H1 (cell line): ENCODE measurements around the gene OR2H2. TPM values are rescaled to one million over a fixed set of nuclear protein-coding genes. Genes with fewer than 3 reads are reported as not detected.

Source experiments
- CTCF ChIA-PET: fragments of 300-600 bp; sonication (Branson Sonifier 250); formaldehyde crosslinking; loops from one replicate; lab custom pipeline; 2021; ENCODE audit not compliant: partially characterized antibody; lab: Charles Lee
- POLR2A ChIA-PET: fragments of 300-600 bp; sonication (Branson Sonifier 250); formaldehyde crosslinking; loops from one replicate; lab custom pipeline; 2021; ENCODE audit warnings: inconsistent platforms; ENCODE audit not compliant: partially characterized antibody; lab: Charles Lee
- DNase-seq, 2 experiments: peaks; one replicate each; pipeline versions ENCODE4 v3.0.0 to v3.0.0-alpha.2; 2010 to 2022; ENCODE audit warnings: low spot score in 2 of 2, low read depth in 1 of 2, mixed read lengths in 1 of 2
- FAIRE-seq: peaks from 2 replicates; lab custom pipeline; 2011; peaks lifted over from hg19 to GRCh38; lab: Jason Lieb, UNC
- H2AFZ ChIP-seq: 2 replicates; pipeline ENCODE4 v1.8.1; 2012; ENCODE audit warnings: low read length, inconsistent platforms
- H2AK5ac ChIP-seq: 2 replicates; pipeline ENCODE4 v1.6.1; 2013; ENCODE audit warnings: low read depth, low read length
- H2BK120ac ChIP-seq: replicated peaks from 2 replicates; pipeline ENCODE3; 2013; ENCODE audit warnings: low read depth, low read length, inconsistent platforms
- H2BK12ac ChIP-seq: 2 replicates; pipeline ENCODE4 v1.6.1; 2013; ENCODE audit warnings: low read depth, low read length
- H2BK15ac ChIP-seq: 2 replicates; pipeline ENCODE4 v1.6.1; 2013; ENCODE audit warnings: low read length
- H2BK20ac ChIP-seq: 2 replicates; pipeline ENCODE4 v1.6.1; 2013; ENCODE audit warnings: low read length
- H2BK5ac ChIP-seq: 2 replicates; pipeline ENCODE4 v1.6.1; 2013; ENCODE audit warnings: low read depth, low read length
- H3K14ac ChIP-seq: 2 replicates; pipeline ENCODE4 v1.6.1; 2013; ENCODE audit warnings: inconsistent platforms; ENCODE audit not compliant: insufficient read length
- H3K18ac ChIP-seq: 2 replicates; pipeline ENCODE4 v1.6.1; 2013; ENCODE audit warnings: low read length; ENCODE audit errors: extremely low read depth
- H3K23ac ChIP-seq: 2 replicates; pipeline ENCODE4 v1.6.1; 2013; ENCODE audit warnings: inconsistent platforms; ENCODE audit not compliant: insufficient read length
- H3K23me2 ChIP-seq: 2 replicates; pipeline ENCODE4 v1.6.1; 2013; ENCODE audit warnings: low read depth, low read length
- H3K27ac ChIP-seq: 2 replicates; pipeline ENCODE4 v1.6.1; 2011; ENCODE audit warnings: low read depth, low read length, inconsistent platforms
- H3K27me3 ChIP-seq, 4 experiments: replicated peaks in 1 of 4; 1 replicate in 1 of 4; 2 replicates in 3 of 4; pipeline versions ENCODE4 v1.6.1 to v1.8.1; 2011 to 2013; ENCODE audit warnings: low read length in 3 of 4, mild to moderate bottlenecking in 3 of 4, inconsistent platforms in 2 of 4, mixed read lengths in 2 of 4, moderate library complexity in 1 of 4; ENCODE audit not compliant: control insufficient read depth in 3 of 4, insufficient read depth in 3 of 4; ENCODE audit errors: extremely low read depth in 1 of 4
- H3K36me3 ChIP-seq, 4 experiments: 2 replicates each; pipeline versions ENCODE4 v1.6.1 to v1.8.1; 2011 to 2013; ENCODE audit warnings: mild to moderate bottlenecking in 4 of 4, low read length in 3 of 4, moderate library complexity in 2 of 4, control low read depth in 1 of 4, inconsistent platforms in 1 of 4; ENCODE audit not compliant: insufficient read depth in 4 of 4, control insufficient read depth in 2 of 4
- H3K4ac ChIP-seq: replicated peaks from 2 replicates; pipeline ENCODE3; 2013; ENCODE audit warnings: low read length, low read depth, mixed read lengths, inconsistent platforms; ENCODE audit not compliant: insufficient read length
- H3K4me1 ChIP-seq, 4 experiments: replicated peaks in 1 of 4; 1 replicate in 1 of 4; 2 replicates in 3 of 4; pipeline versions ENCODE4 v1.6.1 to v1.8.1; 2011 to 2013; ENCODE audit warnings: low read length in 3 of 4, inconsistent platforms in 2 of 4, mixed read lengths in 1 of 4; ENCODE audit not compliant: insufficient read depth in 4 of 4, control insufficient read depth in 3 of 4
- H3K4me2 ChIP-seq, 2 experiments: 2 replicates each; pipeline versions ENCODE4 v1.6.1 to v1.8.1; 2011 to 2013; ENCODE audit warnings: low read depth in 2 of 2, low read length in 2 of 2, control low read depth in 1 of 2, inconsistent platforms in 1 of 2, mild to moderate bottlenecking in 1 of 2; ENCODE audit not compliant: insufficient read depth in 1 of 2
- H3K4me3 ChIP-seq, 4 experiments: fragments of 200-600, 300-600 bp in 1 of 4; sonication (generic), shearing (Covaris generic), sonication (Bioruptor Twin) in 1 of 4; 2 replicates each; pipeline versions ENCODE4 v1.5.1 to v1.8.1; 2011 to 2016; ENCODE audit warnings: low read length in 4 of 4, low read depth in 3 of 4, control low read depth in 2 of 4, inconsistent platforms in 2 of 4, mild to moderate bottlenecking in 2 of 4, mixed read lengths in 1 of 4, moderate library complexity in 1 of 4; ENCODE audit not compliant: insufficient read depth in 2 of 4; ENCODE audit errors: extremely low read depth in 1 of 4
- H3K56ac ChIP-seq: replicated peaks from 2 replicates; pipeline ENCODE3; 2013; ENCODE audit warnings: low read depth, mild to moderate bottlenecking, mixed read lengths, low read length, inconsistent platforms; ENCODE audit not compliant: insufficient read length
- H3K79me1 ChIP-seq: 2 replicates; pipeline ENCODE4 v1.6.1; 2013; ENCODE audit warnings: low read depth, low read length, control low read depth
- H3K79me2 ChIP-seq, 2 experiments: 2 replicates each; pipeline versions ENCODE4 v1.6.1 to v1.8.1; 2012 to 2013; ENCODE audit warnings: low read length in 2 of 2, mild to moderate bottlenecking in 2 of 2, inconsistent platforms in 1 of 2; ENCODE audit not compliant: insufficient read depth in 2 of 2, control insufficient read depth in 1 of 2
- H3K9ac ChIP-seq, 4 experiments: replicated peaks in 1 of 4; 1 replicate in 1 of 4; 2 replicates in 3 of 4; pipeline versions ENCODE4 v1.6.1 to v1.8.1; 2011 to 2013; ENCODE audit warnings: low read depth in 3 of 4, low read length in 3 of 4, control low read depth in 2 of 4, mild to moderate bottlenecking in 2 of 4, moderate library complexity in 2 of 4, inconsistent platforms in 1 of 4; ENCODE audit errors: extremely low read depth in 1 of 4
- H3K9me3 ChIP-seq, 2 experiments: 2 replicates each; pipeline versions ENCODE4 v1.6.1 to v1.8.1; 2012 to 2013; ENCODE audit warnings: mild to moderate bottlenecking in 2 of 2, moderate library complexity in 2 of 2, control low read depth in 1 of 2, inconsistent platforms in 1 of 2, low read depth in 1 of 2, low read length in 1 of 2, mixed read lengths in 1 of 2; ENCODE audit not compliant: insufficient read depth in 2 of 2
- H4K20me1 ChIP-seq, 2 experiments: replicated peaks in 1 of 2; 2 replicates each; pipeline versions ENCODE3 to v1.8.1; 2011 to 2013; ENCODE audit warnings: inconsistent platforms in 2 of 2, low read length in 2 of 2, mild to moderate bottlenecking in 1 of 2; ENCODE audit not compliant: insufficient read depth in 2 of 2, control insufficient read depth in 1 of 2
- H4K5ac ChIP-seq: 2 replicates; pipeline ENCODE4 v1.6.1; 2013; ENCODE audit warnings: low read length, low read depth, mixed read lengths, inconsistent platforms; ENCODE audit not compliant: insufficient read length
- H4K8ac ChIP-seq: 2 replicates; pipeline ENCODE4 v1.8.0; 2013; ENCODE audit warnings: mild to moderate bottlenecking, moderate library complexity, low read length, inconsistent platforms; ENCODE audit not compliant: insufficient read depth; ENCODE audit errors: extremely low read depth
- H4K91ac ChIP-seq: replicated peaks from 2 replicates; pipeline ENCODE3; 2013; ENCODE audit warnings: low read length, mixed read lengths, inconsistent platforms; ENCODE audit not compliant: insufficient read length
- MAFK ChIP-seq: IDR thresholded peaks from 2 replicates; pipeline ENCODE4 v1.6.1; 2012; ENCODE audit warnings: low read depth, mild to moderate bottlenecking, improper control_type of control experiment, low read length
- SP4 ChIP-seq: IDR thresholded peaks from 2 replicates; pipeline ENCODE4 v1.6.1; 2012; ENCODE audit warnings: low read length, inconsistent platforms
- WGBS, 2 experiments: shearing (Covaris generic) in 1 of 2; methylation state at CpG; one replicate each; pipeline versions ENCODE4 v1.1.6 to v1.1.7; 2013 to 2015; ENCODE audit warnings: low lambda C conversion rate in 2 of 2, mixed read lengths in 2 of 2, inconsistent platforms in 1 of 2, low coverage in 1 of 2, missing lambda C conversion rate in 1 of 2; ENCODE audit not compliant: insufficient replicate concordance in 2 of 2, insufficient coverage in 1 of 2, insufficient read length in 1 of 2; ENCODE audit errors: extremely low coverage in 1 of 2, missing lambda C conversion rate in 1 of 2; 5-methylcytosine and 5-hydroxymethylcytosine counted together
- polyA plus RNA-seq, 7 experiments: library from polyadenylated mRNA; depleted of rRNA in 3 of 7; stranded (reverse) in 5 of 7; unstranded in 2 of 7; fragments of >200 nt in 5 of 7; fragments of 200-250 nt in 2 of 7; gene quantifications; 1 replicate in 5 of 7; 2 replicates in 1 of 7; 4 replicates in 1 of 7; pipeline versions ENCODE4 v1.2.1 to v1.2.3, GENCODE V29; 2011 to 2013; ENCODE audit warnings: missing spikeins in 2 of 7, mixed read lengths in 2 of 7
- total RNA-seq: library from RNA; stranded (reverse); fragmentation: NEBNext Ultra II Directional; extraction: Animal tissue kit (Norgen Biotek cat#: 25700); gene quantifications from 2 replicates; pipeline ENCODE4 v1.2.1, GENCODE V29; 2021

OR2H2 gene
- total and polyA plus RNA-seq, 2 of the 8 experiments (the other 6 are each of a cell fraction or from before 2014, with no cell fraction given): not detected

DNA sequence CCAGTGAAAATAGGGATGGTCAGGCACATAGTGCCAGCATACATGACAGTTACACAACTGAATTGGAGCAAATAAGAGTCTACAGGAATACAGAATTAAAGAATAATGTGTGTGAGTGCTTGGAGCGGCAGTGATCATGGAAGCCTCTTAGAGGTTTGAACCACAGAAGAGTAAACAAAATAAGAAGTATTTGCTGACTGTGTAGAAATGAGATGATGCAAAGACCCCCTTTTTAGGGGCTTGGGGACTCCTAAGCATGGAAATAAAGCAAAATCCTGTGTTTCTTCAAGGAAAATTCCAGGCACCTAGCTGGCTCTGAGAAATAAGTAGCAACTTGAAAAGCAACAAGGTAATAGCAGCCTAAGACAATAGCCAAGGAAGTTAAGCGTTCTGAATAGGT lies 6.8 kb downstream of the OR2H2 start:
- H4K8ac ChIP-seq: no peak overlapping the region
- H3K79me2 ChIP-seq: no peaks in the 10 kb centered on the region
- H3K4me1 ChIP-seq: no peaks in the 10 kb centered on the region; a peak in 1 of 7 replicates
- TF ChIP-seq SP4 (no peak), MAFK (peak; percentile 27; the same call in 1 of the 2 replicates)
- DNase-seq (no peak), FAIRE-seq (no peak)
- H3K9ac ChIP-seq: no peak overlapping the region
- CTCF ChIA-PET: interaction anchor here (0.9 to 7.2 kb wide), 3 partner anchors 26 to 216 kb away, joined by 3 to 53 read pairs (median 11); partner anchors contain the start of gene OR12D3
- H2AK5ac ChIP-seq: no peak overlapping the region
- H3K36me3 ChIP-seq: no peaks in the 10 kb centered on the region
- H3K79me1 ChIP-seq: no peaks in the 10 kb centered on the region
- H2BK120ac ChIP-seq: no peak overlapping the region
- no peak overlapping the region for H3K18ac ChIP-seq
- H3K23me2 ChIP-seq: no peaks in the 10 kb centered on the region
- H2BK20ac ChIP-seq: no peak overlapping the region
- H3K56ac ChIP-seq: no peak overlapping the region
- H3K23ac ChIP-seq: no peak overlapping the region
- H3K14ac ChIP-seq: no peak overlapping the region
- WGBS, 2 experiments: 92% methylated on average over 2 of the region's 2 CpGs; no CpG with 5 or more reads in 1 of the 2 experiments
- no peak overlapping the region for H3K4me2 ChIP-seq
- no peaks in the 10 kb centered on the region for H4K20me1 ChIP-seq
- H4K91ac ChIP-seq: no peak overlapping the region
- no peak overlapping the region for H3K4me3 ChIP-seq
- no peak overlapping the region for H2BK15ac ChIP-seq
- no peak overlapping the region for H2BK5ac ChIP-seq
- POLR2A ChIA-PET: interaction anchor here (0.8 to 0.9 kb wide), 2 partner anchors 35 to 91 kb away, joined by 3 read pairs; no protein-coding TSS in a partner anchor
- no peak overlapping the region for H3K27ac ChIP-seq
- no peaks in the 10 kb centered on the region for H3K27me3 ChIP-seq
- no peak overlapping the region for H4K5ac ChIP-seq
- no peak overlapping the region for H2BK12ac ChIP-seq
- no peaks in the 10 kb centered on the region for H3K9me3 ChIP-seq
- no peak overlapping the region for H2AFZ ChIP-seq
- no peak overlapping the region for H3K4ac ChIP-seq
